GM06990 (cell line): ENCODE measurements around the gene FAM25A.

ENCODE experiments used
- DNase-seq: peaks from one replicate; pipeline ENCODE4 v3.0.0-alpha.2; 2011; ENCODE audit not compliant: insufficient read length; ENCODE audit errors: extremely low read depth
- H3K27me3 ChIP-seq: replicated peaks from 2 replicates; pipeline ENCODE4 v1.6.0; 2011; ENCODE audit warnings: low read length; ENCODE audit not compliant: control insufficient read depth, insufficient read depth
- H3K36me3 ChIP-seq: 2 replicates; pipeline ENCODE4 v1.5.1; 2011; ENCODE audit warnings: low read length; ENCODE audit not compliant: control insufficient read depth, insufficient read depth
- H3K4me3 ChIP-seq: replicated peaks from 2 replicates; pipeline ENCODE4 v1.5.1; 2011; ENCODE audit warnings: low read depth, mild to moderate bottlenecking, control low read depth, low read length
- TF ChIP-seq, protein P1 (sequence below): IDR thresholded peaks from 2 replicates; pipeline ENCODE4 v1.5.1; 2011; ENCODE audit warnings: low read length, control low read depth, mild to moderate bottlenecking, inconsistent platforms; ENCODE audit not compliant: insufficient read depth, poor library complexity, severe bottlenecking

Gene FAM25A

DNA sequence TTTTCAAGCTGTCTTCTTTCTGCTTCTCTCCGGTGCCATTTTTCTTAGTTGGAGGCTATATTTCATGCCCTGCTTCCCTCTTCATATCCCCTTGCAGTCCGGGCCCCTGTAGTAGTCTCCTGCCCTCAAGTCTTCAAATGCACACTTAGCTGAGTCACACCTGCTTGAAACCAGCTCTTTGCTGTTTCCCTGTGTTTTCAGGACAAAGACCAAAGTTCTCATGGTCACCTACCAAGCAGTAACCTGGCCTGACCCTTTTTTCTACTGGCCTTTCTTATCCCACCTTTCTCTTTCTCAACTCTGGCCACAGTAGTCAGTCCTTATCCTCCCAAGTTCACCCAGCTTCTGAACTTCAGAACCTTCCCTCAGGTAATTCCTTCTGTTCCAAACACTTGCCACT, 46.1 kb downstream of the FAM25A start:
- H3K27me3 ChIP-seq, result no peaks in the 10 kb centered on the region
- DNase-seq, result no peak
- no peak overlapping the region for H3K4me3 ChIP-seq
- H3K36me3 ChIP-seq, result peaks cover 4% of the 10 kb centered on the region
- TF ChIP-seq, protein P1, sequence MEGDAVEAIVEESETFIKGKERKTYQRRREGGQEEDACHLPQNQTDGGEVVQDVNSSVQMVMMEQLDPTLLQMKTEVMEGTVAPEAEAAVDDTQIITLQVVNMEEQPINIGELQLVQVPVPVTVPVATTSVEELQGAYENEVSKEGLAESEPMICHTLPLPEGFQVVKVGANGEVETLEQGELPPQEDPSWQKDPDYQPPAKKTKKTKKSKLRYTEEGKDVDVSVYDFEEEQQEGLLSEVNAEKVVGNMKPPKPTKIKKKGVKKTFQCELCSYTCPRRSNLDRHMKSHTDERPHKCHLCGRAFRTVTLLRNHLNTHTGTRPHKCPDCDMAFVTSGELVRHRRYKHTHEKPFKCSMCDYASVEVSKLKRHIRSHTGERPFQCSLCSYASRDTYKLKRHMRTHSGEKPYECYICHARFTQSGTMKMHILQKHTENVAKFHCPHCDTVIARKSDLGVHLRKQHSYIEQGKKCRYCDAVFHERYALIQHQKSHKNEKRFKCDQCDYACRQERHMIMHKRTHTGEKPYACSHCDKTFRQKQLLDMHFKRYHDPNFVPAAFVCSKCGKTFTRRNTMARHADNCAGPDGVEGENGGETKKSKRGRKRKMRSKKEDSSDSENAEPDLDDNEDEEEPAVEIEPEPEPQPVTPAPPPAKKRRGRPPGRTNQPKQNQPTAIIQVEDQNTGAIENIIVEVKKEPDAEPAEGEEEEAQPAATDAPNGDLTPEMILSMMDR, result no peak

DNA sequence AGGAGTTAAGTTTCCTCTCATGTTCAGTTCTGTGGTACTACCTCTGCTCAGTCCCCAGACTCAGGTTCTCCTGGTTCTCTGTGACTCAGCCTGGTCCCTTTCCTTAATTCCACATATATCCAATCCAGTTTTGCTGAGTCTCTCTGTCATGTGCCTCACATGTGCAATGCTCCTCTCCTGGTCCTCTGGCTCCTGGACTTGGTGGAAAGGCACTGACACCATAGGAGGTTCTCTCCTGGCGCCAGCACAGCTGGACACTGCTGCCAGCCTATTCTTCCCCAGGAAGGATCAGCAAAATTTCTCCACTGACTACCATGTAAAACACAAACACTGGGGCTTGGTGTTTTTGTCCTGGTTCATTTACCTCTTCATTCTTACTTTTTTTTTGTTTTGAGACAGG, 46.8 kb downstream of the FAM25A start:
- TF ChIP-seq, protein P1, result no peak
- DNase-seq, result no peak
- Histone ChIP-seq H3K27me3 (no peaks in the 10 kb centered on the region), H3K4me3 (no peak overlapping the region), H3K36me3 (peaks cover 4% of the 10 kb centered on the region)

DNA sequence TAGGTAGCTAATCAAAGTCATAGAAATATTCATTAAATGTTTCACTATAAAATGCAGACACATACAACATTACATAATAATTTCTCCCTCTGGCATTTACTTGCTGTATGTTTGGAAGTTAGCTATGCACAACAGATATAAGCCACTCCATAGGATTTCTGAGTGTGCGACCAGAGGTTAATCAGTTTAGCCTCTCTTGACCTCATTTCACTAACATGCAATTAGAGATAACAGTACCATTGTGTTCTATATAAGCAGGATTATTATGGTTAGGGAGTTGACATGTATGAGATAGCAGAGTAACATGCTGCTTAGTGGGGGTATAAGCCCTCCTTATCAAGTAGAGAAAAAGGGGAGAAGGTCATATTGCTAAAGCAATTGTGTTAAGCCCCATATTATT, 48.2 kb downstream of the FAM25A start:
- Histone ChIP-seq H3K27me3 (no peaks in the 10 kb centered on the region), H3K36me3 (peaks cover 4% of the 10 kb centered on the region), H3K4me3 (no peak overlapping the region)
- no peak for DNase-seq
- TF ChIP-seq, protein P1, result no peak

DNA sequence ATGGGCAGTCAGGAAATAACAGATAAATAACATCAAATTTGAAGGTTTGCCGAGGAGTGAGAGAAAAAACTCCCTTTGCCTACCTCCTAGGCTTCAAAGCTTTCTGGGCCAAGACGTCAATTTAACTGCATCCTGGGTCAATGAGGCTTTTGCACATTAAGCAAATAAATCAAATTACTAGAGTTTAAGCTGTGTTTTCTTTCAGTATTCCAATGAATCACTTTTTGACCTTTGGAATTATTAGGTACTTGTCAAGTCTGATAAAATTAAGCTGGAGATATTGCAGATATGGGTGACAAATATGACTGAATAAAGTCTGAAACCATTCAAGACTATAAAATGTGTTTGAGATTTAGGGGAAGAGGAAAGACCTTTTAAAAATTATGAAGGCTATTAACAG, 52.4 kb downstream of the FAM25A start:
- TF ChIP-seq, protein P1, result no peak
- Histone ChIP-seq H3K27me3 (no peaks in the 10 kb centered on the region), H3K4me3 (no peak overlapping the region), H3K36me3 (peaks cover 2% of the 10 kb centered on the region)
- DNase-seq, result no peak
